ENCODE data around the gene NHLRC1. TPM values are rescaled to one million over a fixed set of nuclear protein-coding genes. Genes with fewer than 3 reads are reported as not detected.

Gene NHLRC1
- total RNA-seq, 1 experiment from 2014 or later, result 2.1 TPM

- Mint-ChIP-seq H3K36me3 (ENCODE audit: insufficient read depth, unreplicated experiment) (peaks cover 6% of the 10 kb centered on the region), H3K27me3 (ENCODE audit: insufficient read depth, unreplicated experiment) (peaks cover 5% of the 10 kb centered on the region), H3K9me3 (ENCODE audit: unreplicated experiment) (no peaks in the 10 kb centered on the region), H3K4me1 (ENCODE audit: low read depth, unreplicated experiment) (peaks cover 7% of the 10 kb centered on the region), H3K4me3 (ENCODE audit: unreplicated experiment) (no peak overlapping the region), H3K27ac (ENCODE audit: unreplicated experiment) (no peak overlapping the region)
- TF ChIP-seq CTCF (IDR thresholded peaks at IDR 0.05; ENCODE audit: insufficient read depth in 1 of 2, low read depth in 1 of 2, low read length in 1 of 2, severe bottlenecking in 1 of 2, unreplicated experiment in 1 of 2), result no peak
- Histone ChIP-seq H3K9me3 (no peaks in the 10 kb centered on the region), H3K4me3 (ENCODE audit: low read depth, low read length) (no peak overlapping the region), H3K36me3 (ENCODE audit: control insufficient read depth, insufficient read depth, low read length) (no peaks in the 10 kb centered on the region), H3K27me3 (replicated peaks; ENCODE audit: control insufficient read depth, insufficient read depth, low read length) (no peaks in the 10 kb centered on the region), H3K4me1 (peaks cover 7% of the 10 kb centered on the region; the same call in 1 of the 2 replicates)
- intact Hi-C loops (cut with micrococcal nuclease; ENCODE audit: unreplicated experiment), result no loop called here
- no peak for DNase-seq
- BruUV-seq (replicated peaks), result no TSS peak
- CTCF ChIA-PET, result interaction anchor here (0.6 kb wide), 1 partner anchor 87 kb away, joined by 6 read pairs; no protein-coding TSS in a partner anchor
- POLR2A ChIA-PET, result no interaction called here
Measured at GRCh38 chr6:18118330-18118729, 4.1 kb downstream of the NHLRC1 start.

DNA sequence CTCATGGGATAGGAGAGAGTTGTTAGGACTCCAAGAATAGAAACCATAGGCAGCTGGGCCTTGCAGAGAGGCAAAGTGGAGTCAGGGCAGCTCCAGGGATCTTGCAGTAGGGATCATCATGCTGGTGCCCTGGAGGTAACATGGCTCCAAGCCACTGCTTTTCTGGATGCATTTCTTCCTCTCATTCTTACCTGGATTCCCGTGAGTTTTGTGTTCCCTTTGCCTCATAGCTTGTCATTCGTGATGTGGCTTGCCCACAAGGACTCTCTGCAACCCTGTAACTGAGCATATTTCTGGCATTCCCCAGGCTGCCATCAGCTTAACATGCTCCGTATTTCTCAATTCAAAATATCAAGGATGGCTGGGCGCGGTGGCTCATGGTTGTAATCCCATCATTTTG lies 5.3 kb downstream of the NHLRC1 start:
- POLR2A ChIA-PET, result no interaction called here
- peaks cover 7% of the 10 kb centered on the region for H3K27me3 Mint-ChIP-seq (ENCODE audit: insufficient read depth, unreplicated experiment)
- H3K9me3 Mint-ChIP-seq (ENCODE audit: unreplicated experiment), result no peaks in the 10 kb centered on the region
- intact Hi-C loops (cut with micrococcal nuclease; ENCODE audit: unreplicated experiment), result no loop called here
- no peak for TF ChIP-seq CTCF (IDR thresholded peaks at IDR 0.05; ENCODE audit: insufficient read depth in 1 of 2, low read depth in 1 of 2, low read length in 1 of 2, severe bottlenecking in 1 of 2, unreplicated experiment in 1 of 2)
- H3K4me3 Mint-ChIP-seq (ENCODE audit: unreplicated experiment), result no peak overlapping the region
- no peaks in the 10 kb centered on the region for H3K36me3 ChIP-seq (ENCODE audit: control insufficient read depth, insufficient read depth, low read length)
- no peak overlapping the region for H3K27ac Mint-ChIP-seq (ENCODE audit: unreplicated experiment)
- no peaks in the 10 kb centered on the region for H3K36me3 Mint-ChIP-seq (ENCODE audit: insufficient read depth, unreplicated experiment)
- DNase-seq, result no peak
- H3K4me1 Mint-ChIP-seq (ENCODE audit: low read depth, unreplicated experiment), result no peaks in the 10 kb centered on the region
- BruUV-seq (replicated peaks), result no TSS peak
- H3K4me3 ChIP-seq (ENCODE audit: low read depth, low read length), result no peak overlapping the region
- H3K9me3 ChIP-seq, result no peaks in the 10 kb centered on the region
- H3K27me3 ChIP-seq (replicated peaks; ENCODE audit: control insufficient read depth, insufficient read depth, low read length), result no peaks in the 10 kb centered on the region
- H3K4me1 ChIP-seq, result peaks cover 4% of the 10 kb centered on the region; the same call in 1 of the 2 replicates
- CTCF ChIA-PET, result no interaction called here

DNA sequence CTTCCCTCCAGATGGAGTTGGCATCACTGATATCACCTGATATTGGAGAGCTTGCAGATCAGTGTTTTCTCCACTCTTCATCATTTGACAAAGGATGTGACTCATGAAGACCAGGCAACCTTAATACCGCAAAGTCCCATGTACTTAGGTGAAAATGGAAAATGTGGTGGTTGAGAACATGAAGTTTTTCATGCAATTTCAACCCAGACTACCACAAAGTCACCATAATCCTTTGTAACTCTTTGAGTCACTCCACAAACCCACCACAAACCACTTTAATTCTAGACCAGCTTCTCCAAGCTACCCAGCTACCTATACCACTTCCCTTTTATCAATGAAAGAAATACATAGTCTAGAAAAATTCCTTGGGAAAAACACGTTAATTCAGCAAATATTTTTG lies 7.1 kb downstream of the NHLRC1 start:
- Mint-ChIP-seq H3K4me3 (ENCODE audit: unreplicated experiment) (no peak overlapping the region), H3K27me3 (ENCODE audit: insufficient read depth, unreplicated experiment) (peaks cover 7% of the 10 kb centered on the region), H3K36me3 (ENCODE audit: insufficient read depth, unreplicated experiment) (no peaks in the 10 kb centered on the region), H3K9me3 (ENCODE audit: unreplicated experiment) (no peaks in the 10 kb centered on the region), H3K27ac (ENCODE audit: unreplicated experiment) (no peak overlapping the region), H3K4me1 (ENCODE audit: low read depth, unreplicated experiment) (no peaks in the 10 kb centered on the region)
- POLR2A ChIA-PET, result no interaction called here
- Histone ChIP-seq H3K27me3 (replicated peaks; ENCODE audit: control insufficient read depth, insufficient read depth, low read length) (no peaks in the 10 kb centered on the region), H3K36me3 (ENCODE audit: control insufficient read depth, insufficient read depth, low read length) (no peaks in the 10 kb centered on the region), H3K9me3 (no peaks in the 10 kb centered on the region), H3K4me3 (ENCODE audit: low read depth, low read length) (no peak overlapping the region), H3K4me1 (peaks cover 4% of the 10 kb centered on the region; the same call in 1 of the 2 replicates)
- no peak for DNase-seq
- CTCF ChIA-PET, result no interaction called here
- intact Hi-C loops (cut with micrococcal nuclease; ENCODE audit: unreplicated experiment), result no loop called here
- no TSS peak for BruUV-seq (replicated peaks)
- TF ChIP-seq CTCF (IDR thresholded peaks at IDR 0.05; ENCODE audit: insufficient read depth in 1 of 2, low read depth in 1 of 2, low read length in 1 of 2, severe bottlenecking in 1 of 2, unreplicated experiment in 1 of 2), result no peak

Measured in Caco-2 (cell line).